ENCODE measurements around the gene MRPL18. TPM values are rescaled to one million over a fixed set of nuclear protein-coding genes. Genes with fewer than 3 reads are reported as not detected.

The MRPL18 gene
- total RNA-seq, 1 donor from 2014 or later, result 64.6 TPM

GRCh38 chr6:159836718-159837490, 46.6 kb downstream of the MRPL18 start:
- H3K27me3 ChIP-seq (ENCODE audit: insufficient read depth, low read length), result no peaks in the 10 kb centered on the region
- DNase-seq (ENCODE audit: low read depth) (no peak), FAIRE-seq (no peak)
- Mint-ChIP-seq H3K36me3 (ENCODE audit: low read depth, unreplicated experiment) (no peaks in the 10 kb centered on the region), H3K9me3 (ENCODE audit: unreplicated experiment) (no peaks in the 10 kb centered on the region), H3K4me1 (ENCODE audit: low read depth, unreplicated experiment) (no peaks in the 10 kb centered on the region), H3K4me3 (ENCODE audit: unreplicated experiment) (no peak overlapping the region), H3K27ac (ENCODE audit: unreplicated experiment) (no peak overlapping the region), H3K27me3 (ENCODE audit: low read depth, unreplicated experiment) (peaks cover 2% of the 10 kb centered on the region)
- no peak overlapping the region for H3K4me2 ChIP-seq (ENCODE audit: low read length)
- no peak overlapping the region for H2AFZ ChIP-seq (ENCODE audit: low read depth, low read length)
- H3K79me2 ChIP-seq (ENCODE audit: insufficient read depth, low read length), result no peaks in the 10 kb centered on the region
- no peaks in the 10 kb centered on the region for H3K9me3 ChIP-seq (ENCODE audit: insufficient read depth, low read depth, low read length)
- H3K9ac ChIP-seq (ENCODE audit: low read length), result no peak overlapping the region
- TF ChIP-seq CTCF (IDR thresholded peaks at IDR 0.05; ENCODE audit: insufficient read depth, low read depth, low read length) (no peak), EZH2 (IDR thresholded peaks at IDR 0.05; ENCODE audit: insufficient read depth, low read length) (no peak)
- no peak overlapping the region for H3K4me3 ChIP-seq (ENCODE audit: insufficient read depth, low read depth, low read length)
- H3K36me3 ChIP-seq (ENCODE audit: insufficient read depth, low read length), result no peaks in the 10 kb centered on the region
- no peak overlapping the region for H3K27ac ChIP-seq (ENCODE audit: low read depth, low read length)
- H4K20me1 ChIP-seq (ENCODE audit: insufficient read depth, low read length), result no peaks in the 10 kb centered on the region
- no peaks in the 10 kb centered on the region for H3K4me1 ChIP-seq (ENCODE audit: insufficient read depth, low read length)

GRCh38 chr6:159837511-159837910, 47.2 kb downstream of the MRPL18 start:
- no peaks in the 10 kb centered on the region for H3K36me3 Mint-ChIP-seq (ENCODE audit: low read depth, unreplicated experiment)
- no peak for TF ChIP-seq CTCF (IDR thresholded peaks at IDR 0.05; ENCODE audit: insufficient read depth, low read depth, low read length)
- no peak for TF ChIP-seq EZH2 (IDR thresholded peaks at IDR 0.05; ENCODE audit: insufficient read depth, low read length)
- no peaks in the 10 kb centered on the region for H3K9me3 Mint-ChIP-seq (ENCODE audit: unreplicated experiment)
- peaks cover 2% of the 10 kb centered on the region for H3K27me3 Mint-ChIP-seq (ENCODE audit: low read depth, unreplicated experiment)
- no peak overlapping the region for H3K27ac Mint-ChIP-seq (ENCODE audit: unreplicated experiment)
- no peak overlapping the region for H3K9ac ChIP-seq (ENCODE audit: low read length)
- no peak overlapping the region for H3K4me3 Mint-ChIP-seq (ENCODE audit: unreplicated experiment)
- H3K4me3 ChIP-seq (ENCODE audit: insufficient read depth, low read depth, low read length), result no peak overlapping the region
- H3K27me3 ChIP-seq (ENCODE audit: insufficient read depth, low read length), result no peaks in the 10 kb centered on the region
- no peaks in the 10 kb centered on the region for H3K9me3 ChIP-seq (ENCODE audit: insufficient read depth, low read depth, low read length)
- no peaks in the 10 kb centered on the region for H3K36me3 ChIP-seq (ENCODE audit: insufficient read depth, low read length)
- no peaks in the 10 kb centered on the region for H3K4me1 ChIP-seq (ENCODE audit: insufficient read depth, low read length)
- FAIRE-seq, result no peak
- H4K20me1 ChIP-seq (ENCODE audit: insufficient read depth, low read length), result no peaks in the 10 kb centered on the region
- DNase-seq (ENCODE audit: low read depth), result no peak
- no peaks in the 10 kb centered on the region for H3K79me2 ChIP-seq (ENCODE audit: insufficient read depth, low read length)
- no peak overlapping the region for H3K4me2 ChIP-seq (ENCODE audit: low read length)
- no peak overlapping the region for H2AFZ ChIP-seq (ENCODE audit: low read depth, low read length)
- H3K27ac ChIP-seq (ENCODE audit: low read depth, low read length), result no peak overlapping the region
- H3K4me1 Mint-ChIP-seq (ENCODE audit: low read depth, unreplicated experiment), result no peaks in the 10 kb centered on the region

Measured in astrocyte (in vitro differentiated cells and primary cell).